ENCODE measurements around the gene NCKAP5.

DNA sequence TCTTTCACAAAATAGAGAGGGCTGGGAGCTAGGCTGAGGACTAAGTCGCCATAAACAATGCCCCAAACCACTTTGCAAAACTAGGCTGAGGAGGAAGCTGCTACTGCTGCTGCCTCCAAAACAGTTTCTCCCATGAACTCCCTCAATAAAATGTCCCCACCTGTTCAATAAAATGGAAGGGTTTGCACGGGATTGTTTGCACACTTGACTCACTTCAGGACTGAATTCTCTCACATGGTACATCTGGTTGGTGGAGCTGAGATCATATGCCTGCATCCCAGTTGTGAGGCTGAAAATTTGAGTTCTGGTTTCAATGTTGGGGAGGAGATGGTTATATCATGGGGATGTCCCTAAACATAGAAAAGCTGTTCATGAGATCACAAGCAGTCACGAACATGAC, 26.5 kb downstream of the NCKAP5 start:
- no peak for TF ChIP-seq POLR2AphosphoS5 (IDR thresholded peaks at IDR 0.05; ENCODE audit: low read depth)
- TF ChIP-seq, protein P1, sequence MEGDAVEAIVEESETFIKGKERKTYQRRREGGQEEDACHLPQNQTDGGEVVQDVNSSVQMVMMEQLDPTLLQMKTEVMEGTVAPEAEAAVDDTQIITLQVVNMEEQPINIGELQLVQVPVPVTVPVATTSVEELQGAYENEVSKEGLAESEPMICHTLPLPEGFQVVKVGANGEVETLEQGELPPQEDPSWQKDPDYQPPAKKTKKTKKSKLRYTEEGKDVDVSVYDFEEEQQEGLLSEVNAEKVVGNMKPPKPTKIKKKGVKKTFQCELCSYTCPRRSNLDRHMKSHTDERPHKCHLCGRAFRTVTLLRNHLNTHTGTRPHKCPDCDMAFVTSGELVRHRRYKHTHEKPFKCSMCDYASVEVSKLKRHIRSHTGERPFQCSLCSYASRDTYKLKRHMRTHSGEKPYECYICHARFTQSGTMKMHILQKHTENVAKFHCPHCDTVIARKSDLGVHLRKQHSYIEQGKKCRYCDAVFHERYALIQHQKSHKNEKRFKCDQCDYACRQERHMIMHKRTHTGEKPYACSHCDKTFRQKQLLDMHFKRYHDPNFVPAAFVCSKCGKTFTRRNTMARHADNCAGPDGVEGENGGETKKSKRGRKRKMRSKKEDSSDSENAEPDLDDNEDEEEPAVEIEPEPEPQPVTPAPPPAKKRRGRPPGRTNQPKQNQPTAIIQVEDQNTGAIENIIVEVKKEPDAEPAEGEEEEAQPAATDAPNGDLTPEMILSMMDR (IDR thresholded peaks at IDR 0.05; ENCODE audit: insufficient read depth, low read length), result no peak
- TF ChIP-seq, protein P2, sequence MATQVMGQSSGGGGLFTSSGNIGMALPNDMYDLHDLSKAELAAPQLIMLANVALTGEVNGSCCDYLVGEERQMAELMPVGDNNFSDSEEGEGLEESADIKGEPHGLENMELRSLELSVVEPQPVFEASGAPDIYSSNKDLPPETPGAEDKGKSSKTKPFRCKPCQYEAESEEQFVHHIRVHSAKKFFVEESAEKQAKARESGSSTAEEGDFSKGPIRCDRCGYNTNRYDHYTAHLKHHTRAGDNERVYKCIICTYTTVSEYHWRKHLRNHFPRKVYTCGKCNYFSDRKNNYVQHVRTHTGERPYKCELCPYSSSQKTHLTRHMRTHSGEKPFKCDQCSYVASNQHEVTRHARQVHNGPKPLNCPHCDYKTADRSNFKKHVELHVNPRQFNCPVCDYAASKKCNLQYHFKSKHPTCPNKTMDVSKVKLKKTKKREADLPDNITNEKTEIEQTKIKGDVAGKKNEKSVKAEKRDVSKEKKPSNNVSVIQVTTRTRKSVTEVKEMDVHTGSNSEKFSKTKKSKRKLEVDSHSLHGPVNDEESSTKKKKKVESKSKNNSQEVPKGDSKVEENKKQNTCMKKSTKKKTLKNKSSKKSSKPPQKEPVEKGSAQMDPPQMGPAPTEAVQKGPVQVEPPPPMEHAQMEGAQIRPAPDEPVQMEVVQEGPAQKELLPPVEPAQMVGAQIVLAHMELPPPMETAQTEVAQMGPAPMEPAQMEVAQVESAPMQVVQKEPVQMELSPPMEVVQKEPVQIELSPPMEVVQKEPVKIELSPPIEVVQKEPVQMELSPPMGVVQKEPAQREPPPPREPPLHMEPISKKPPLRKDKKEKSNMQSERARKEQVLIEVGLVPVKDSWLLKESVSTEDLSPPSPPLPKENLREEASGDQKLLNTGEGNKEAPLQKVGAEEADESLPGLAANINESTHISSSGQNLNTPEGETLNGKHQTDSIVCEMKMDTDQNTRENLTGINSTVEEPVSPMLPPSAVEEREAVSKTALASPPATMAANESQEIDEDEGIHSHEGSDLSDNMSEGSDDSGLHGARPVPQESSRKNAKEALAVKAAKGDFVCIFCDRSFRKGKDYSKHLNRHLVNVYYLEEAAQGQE (IDR thresholded peaks at IDR 0.05; ENCODE audit: insufficient replicate concordance, low read depth), result no peak
- TF ChIP-seq GABPA (IDR thresholded peaks at IDR 0.05; ENCODE audit: low read depth), result no peak

All from HL-60 (cell line).